Measurements from ENCODE around the gene KIAA1958. TPM values are rescaled to one million over a fixed set of nuclear protein-coding genes. Genes with fewer than 3 reads are reported as not detected.

The KIAA1958 gene
- total and polyA plus RNA-seq, 2 experiments from 2014 or later: 9.4 to 41.7 TPM

DNA sequence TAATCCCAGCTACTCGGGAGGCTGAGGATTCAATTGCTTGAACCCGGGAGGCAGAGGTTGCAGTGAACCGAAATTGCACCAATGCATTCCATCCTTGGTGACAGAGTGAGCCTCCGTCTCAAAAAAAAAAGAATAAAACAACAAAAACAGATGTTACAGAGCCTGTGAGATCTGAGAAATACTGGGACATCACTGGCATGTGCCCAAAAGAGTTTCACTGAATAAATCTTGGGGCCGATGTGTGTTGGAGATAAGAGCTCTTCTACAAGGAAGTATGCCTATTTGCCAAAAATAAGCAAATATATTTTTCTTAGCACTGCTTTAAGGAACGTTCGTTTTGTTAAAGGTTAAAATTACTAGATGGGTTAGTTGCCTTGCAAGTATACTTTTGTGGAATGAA lies 55.1 kb downstream of the KIAA1958 start:
- Mint-ChIP-seq H3K4me1 (peaks cover 31% of the 10 kb centered on the region), H3K4me3 (no peak overlapping the region), H3K27ac (no peak overlapping the region), H3K27me3 (ENCODE audit: insufficient read depth, low read depth, poor library complexity) (no peaks in the 10 kb centered on the region), H3K9me3 (peaks cover 13% of the 10 kb centered on the region), H3K36me3 (ENCODE audit: low read depth) (peaks cover 16% of the 10 kb centered on the region; the same call in 2 of the 3 replicates)
- no peaks in the 10 kb centered on the region for H3F3A ChIP-seq (replicated peaks; ENCODE audit: low read depth)
- no peaks in the 10 kb centered on the region for H3K27me3 ChIP-seq (ENCODE audit: insufficient read depth)
- H2AFZ ChIP-seq: no peak overlapping the region
- H3K9me2 ChIP-seq (ENCODE audit: insufficient read depth): no peaks in the 10 kb centered on the region
- H4K20me1 ChIP-seq (replicated peaks; ENCODE audit: insufficient read depth): peaks cover 8% of the 10 kb centered on the region; the same call in 1 of the 2 replicates
- H3K4me1 ChIP-seq (ENCODE audit: insufficient read depth): peaks cover 20% of the 10 kb centered on the region
- H3K79me2 ChIP-seq (replicated peaks; ENCODE audit: insufficient read depth): peaks cover 92% of the 10 kb centered on the region
- no peak overlapping the region for H3K4me2 ChIP-seq
- ATAC-seq (no peak), DNase-seq (ENCODE audit: low spot score) (no peak)
- no peak overlapping the region for H3K27ac ChIP-seq (ENCODE audit: low read depth)
- H3K36me3 ChIP-seq (ENCODE audit: insufficient read depth): no peaks in the 10 kb centered on the region; the same call in 1 of the 2 replicates
- no peak for TF ChIP-seq CREB1 (CRISPR knock-in tag; IDR thresholded peaks at IDR 0.05; ENCODE audit: low read depth)
- TF ChIP-seq EZH2phosphoT487 (IDR thresholded peaks at IDR 0.05; ENCODE audit: unreplicated experiment): no peak
- no peak for TF ChIP-seq NANOG (IDR thresholded peaks at IDR 0.05; ENCODE audit: borderline replicate concordance)
- TF ChIP-seq POLR2AphosphoS5 (IDR thresholded peaks at IDR 0.05; ENCODE audit: low read depth): no peak
- no peak for TF ChIP-seq ZNF331 (CRISPR knock-in tag; IDR thresholded peaks at IDR 0.05; ENCODE audit: low read depth)
- no peak for TF ChIP-seq EZH2 (IDR thresholded peaks at IDR 0.05; ENCODE audit: low read depth, unreplicated experiment)
- TF ChIP-seq JUNB (IDR thresholded peaks at IDR 0.05; ENCODE audit: unreplicated experiment): no peak
- TF ChIP-seq, protein P1, sequence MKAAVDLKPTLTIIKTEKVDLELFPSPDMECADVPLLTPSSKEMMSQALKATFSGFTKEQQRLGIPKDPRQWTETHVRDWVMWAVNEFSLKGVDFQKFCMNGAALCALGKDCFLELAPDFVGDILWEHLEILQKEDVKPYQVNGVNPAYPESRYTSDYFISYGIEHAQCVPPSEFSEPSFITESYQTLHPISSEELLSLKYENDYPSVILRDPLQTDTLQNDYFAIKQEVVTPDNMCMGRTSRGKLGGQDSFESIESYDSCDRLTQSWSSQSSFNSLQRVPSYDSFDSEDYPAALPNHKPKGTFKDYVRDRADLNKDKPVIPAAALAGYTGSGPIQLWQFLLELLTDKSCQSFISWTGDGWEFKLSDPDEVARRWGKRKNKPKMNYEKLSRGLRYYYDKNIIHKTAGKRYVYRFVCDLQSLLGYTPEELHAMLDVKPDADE (IDR thresholded peaks at IDR 0.05): no peak
- TF ChIP-seq STAT1 (IDR thresholded peaks at IDR 0.05; ENCODE audit: unreplicated experiment): no peak
- TF ChIP-seq, protein P2, sequence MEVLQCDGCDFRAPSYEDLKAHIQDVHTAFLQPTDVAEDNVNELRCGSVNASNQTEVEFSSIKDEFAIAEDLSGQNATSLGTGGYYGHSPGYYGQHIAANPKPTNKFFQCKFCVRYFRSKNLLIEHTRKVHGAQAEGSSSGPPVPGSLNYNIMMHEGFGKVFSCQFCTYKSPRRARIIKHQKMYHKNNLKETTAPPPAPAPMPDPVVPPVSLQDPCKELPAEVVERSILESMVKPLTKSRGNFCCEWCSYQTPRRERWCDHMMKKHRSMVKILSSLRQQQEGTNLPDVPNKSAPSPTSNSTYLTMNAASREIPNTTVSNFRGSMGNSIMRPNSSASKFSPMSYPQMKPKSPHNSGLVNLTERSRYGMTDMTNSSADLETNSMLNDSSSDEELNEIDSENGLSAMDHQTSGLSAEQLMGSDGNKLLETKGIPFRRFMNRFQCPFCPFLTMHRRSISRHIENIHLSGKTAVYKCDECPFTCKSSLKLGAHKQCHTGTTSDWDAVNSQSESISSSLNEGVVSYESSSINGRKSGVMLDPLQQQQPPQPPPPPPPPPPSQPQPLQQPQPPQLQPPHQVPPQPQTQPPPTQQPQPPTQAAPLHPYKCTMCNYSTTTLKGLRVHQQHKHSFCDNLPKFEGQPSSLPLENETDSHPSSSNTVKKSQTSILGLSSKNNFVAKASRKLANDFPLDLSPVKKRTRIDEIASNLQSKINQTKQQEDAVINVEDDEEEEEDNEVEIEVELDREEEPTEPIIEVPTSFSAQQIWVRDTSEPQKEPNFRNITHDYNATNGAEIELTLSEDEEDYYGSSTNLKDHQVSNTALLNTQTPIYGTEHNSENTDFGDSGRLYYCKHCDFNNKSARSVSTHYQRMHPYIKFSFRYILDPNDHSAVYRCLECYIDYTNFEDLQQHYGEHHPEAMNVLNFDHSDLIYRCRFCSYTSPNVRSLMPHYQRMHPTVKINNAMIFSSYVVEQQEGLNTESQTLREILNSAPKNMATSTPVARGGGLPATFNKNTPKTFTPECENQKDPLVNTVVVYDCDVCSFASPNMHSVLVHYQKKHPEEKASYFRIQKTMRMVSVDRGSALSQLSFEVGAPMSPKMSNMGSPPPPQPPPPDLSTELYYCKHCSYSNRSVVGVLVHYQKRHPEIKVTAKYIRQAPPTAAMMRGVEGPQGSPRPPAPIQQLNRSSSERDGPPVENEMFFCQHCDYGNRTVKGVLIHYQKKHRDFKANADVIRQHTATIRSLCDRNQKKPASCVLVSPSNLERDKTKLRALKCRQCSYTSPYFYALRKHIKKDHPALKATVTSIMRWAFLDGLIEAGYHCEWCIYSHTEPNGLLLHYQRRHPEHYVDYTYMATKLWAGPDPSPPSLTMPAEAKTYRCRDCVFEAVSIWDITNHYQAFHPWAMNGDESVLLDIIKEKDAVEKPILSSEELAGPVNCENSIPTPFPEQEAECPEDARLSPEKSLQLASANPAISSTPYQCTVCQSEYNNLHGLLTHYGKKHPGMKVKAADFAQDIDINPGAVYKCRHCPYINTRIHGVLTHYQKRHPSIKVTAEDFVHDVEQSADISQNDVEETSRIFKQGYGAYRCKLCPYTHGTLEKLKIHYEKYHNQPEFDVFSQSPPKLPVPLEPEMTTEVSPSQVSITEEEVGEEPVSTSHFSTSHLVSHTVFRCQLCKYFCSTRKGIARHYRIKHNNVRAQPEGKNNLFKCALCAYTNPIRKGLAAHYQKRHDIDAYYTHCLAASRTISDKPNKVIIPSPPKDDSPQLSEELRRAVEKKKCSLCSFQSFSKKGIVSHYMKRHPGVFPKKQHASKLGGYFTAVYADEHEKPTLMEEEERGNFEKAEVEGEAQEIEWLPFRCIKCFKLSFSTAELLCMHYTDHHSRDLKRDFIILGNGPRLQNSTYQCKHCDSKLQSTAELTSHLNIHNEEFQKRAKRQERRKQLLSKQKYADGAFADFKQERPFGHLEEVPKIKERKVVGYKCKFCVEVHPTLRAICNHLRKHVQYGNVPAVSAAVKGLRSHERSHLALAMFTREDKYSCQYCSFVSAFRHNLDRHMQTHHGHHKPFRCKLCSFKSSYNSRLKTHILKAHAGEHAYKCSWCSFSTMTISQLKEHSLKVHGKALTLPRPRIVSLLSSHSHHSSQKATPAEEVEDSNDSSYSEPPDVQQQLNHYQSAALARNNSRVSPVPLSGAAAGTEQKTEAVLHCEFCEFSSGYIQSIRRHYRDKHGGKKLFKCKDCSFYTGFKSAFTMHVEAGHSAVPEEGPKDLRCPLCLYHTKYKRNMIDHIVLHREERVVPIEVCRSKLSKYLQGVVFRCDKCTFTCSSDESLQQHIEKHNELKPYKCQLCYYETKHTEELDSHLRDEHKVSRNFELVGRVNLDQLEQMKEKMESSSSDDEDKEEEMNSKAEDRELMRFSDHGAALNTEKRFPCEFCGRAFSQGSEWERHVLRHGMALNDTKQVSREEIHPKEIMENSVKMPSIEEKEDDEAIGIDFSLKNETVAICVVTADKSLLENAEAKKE (CRISPR knock-in tag; IDR thresholded peaks at IDR 0.05): no peak
- TF ChIP-seq ZNF114 (CRISPR knock-in tag; IDR thresholded peaks at IDR 0.05): no peak
- TF ChIP-seq, protein P3, sequence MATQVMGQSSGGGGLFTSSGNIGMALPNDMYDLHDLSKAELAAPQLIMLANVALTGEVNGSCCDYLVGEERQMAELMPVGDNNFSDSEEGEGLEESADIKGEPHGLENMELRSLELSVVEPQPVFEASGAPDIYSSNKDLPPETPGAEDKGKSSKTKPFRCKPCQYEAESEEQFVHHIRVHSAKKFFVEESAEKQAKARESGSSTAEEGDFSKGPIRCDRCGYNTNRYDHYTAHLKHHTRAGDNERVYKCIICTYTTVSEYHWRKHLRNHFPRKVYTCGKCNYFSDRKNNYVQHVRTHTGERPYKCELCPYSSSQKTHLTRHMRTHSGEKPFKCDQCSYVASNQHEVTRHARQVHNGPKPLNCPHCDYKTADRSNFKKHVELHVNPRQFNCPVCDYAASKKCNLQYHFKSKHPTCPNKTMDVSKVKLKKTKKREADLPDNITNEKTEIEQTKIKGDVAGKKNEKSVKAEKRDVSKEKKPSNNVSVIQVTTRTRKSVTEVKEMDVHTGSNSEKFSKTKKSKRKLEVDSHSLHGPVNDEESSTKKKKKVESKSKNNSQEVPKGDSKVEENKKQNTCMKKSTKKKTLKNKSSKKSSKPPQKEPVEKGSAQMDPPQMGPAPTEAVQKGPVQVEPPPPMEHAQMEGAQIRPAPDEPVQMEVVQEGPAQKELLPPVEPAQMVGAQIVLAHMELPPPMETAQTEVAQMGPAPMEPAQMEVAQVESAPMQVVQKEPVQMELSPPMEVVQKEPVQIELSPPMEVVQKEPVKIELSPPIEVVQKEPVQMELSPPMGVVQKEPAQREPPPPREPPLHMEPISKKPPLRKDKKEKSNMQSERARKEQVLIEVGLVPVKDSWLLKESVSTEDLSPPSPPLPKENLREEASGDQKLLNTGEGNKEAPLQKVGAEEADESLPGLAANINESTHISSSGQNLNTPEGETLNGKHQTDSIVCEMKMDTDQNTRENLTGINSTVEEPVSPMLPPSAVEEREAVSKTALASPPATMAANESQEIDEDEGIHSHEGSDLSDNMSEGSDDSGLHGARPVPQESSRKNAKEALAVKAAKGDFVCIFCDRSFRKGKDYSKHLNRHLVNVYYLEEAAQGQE (IDR thresholded peaks at IDR 0.05; ENCODE audit: unreplicated experiment): no peak
- TF ChIP-seq, protein P4, sequence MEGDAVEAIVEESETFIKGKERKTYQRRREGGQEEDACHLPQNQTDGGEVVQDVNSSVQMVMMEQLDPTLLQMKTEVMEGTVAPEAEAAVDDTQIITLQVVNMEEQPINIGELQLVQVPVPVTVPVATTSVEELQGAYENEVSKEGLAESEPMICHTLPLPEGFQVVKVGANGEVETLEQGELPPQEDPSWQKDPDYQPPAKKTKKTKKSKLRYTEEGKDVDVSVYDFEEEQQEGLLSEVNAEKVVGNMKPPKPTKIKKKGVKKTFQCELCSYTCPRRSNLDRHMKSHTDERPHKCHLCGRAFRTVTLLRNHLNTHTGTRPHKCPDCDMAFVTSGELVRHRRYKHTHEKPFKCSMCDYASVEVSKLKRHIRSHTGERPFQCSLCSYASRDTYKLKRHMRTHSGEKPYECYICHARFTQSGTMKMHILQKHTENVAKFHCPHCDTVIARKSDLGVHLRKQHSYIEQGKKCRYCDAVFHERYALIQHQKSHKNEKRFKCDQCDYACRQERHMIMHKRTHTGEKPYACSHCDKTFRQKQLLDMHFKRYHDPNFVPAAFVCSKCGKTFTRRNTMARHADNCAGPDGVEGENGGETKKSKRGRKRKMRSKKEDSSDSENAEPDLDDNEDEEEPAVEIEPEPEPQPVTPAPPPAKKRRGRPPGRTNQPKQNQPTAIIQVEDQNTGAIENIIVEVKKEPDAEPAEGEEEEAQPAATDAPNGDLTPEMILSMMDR (conservative IDR thresholded peaks at IDR 0.05; ENCODE audit: low read depth in 2 of 2): no peak
- H3K4me3 ChIP-seq: no peak overlapping the region
